DLD1 (cell line): Measurements from ENCODE around the gene CDC42EP5.

ENCODE experiments used
- in situ Hi-C: cut with HindIII; loops from 2 replicates; pipeline ENCODE4 v1.10.0; 2017; ENCODE audit warnings: low sequenced_read_pairs

CDC42EP5 gene

DNA sequence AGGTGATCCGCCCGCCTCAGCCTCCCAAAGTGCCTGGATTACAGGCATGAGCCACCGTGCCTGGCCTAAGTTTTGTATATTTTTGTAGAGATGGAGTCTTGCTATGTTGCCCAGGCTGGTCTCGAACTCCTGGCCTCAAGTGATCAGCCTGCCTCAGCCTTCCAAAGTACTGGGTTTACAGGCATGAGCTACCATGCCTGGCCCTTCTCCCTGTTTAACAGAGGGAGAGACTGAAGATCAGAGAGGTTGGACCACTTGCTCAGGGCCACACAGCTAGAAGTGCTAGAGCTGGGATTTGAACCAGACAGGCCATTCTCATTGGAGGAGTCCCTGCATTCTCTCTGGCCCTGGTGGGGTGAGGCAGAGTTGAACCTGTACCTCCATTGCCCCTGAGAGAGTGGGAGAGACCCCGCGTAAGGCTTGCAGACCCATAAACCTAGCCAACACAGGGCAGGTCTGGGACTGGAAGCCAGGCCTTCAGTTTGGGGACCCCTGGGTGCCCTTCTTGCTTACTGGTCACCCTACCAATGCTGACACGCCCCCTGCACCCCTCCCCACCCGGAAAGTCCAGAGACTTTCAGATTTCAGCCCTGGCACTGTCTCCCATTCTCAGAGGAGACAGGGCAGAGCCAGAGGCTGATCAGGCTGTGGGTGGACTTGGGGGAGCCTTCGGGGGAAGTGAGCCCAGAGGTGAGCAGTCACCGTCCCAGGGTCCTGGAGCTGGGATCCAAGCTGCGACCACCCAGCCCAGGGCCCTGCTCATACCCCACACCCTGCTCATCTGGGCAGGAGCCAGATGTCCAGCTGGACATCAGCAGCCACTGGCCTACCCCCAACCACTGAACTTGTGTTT is 44.5 kb downstream of the CDC42EP5 start:
- in situ Hi-C loops = no loop called here

DNA sequence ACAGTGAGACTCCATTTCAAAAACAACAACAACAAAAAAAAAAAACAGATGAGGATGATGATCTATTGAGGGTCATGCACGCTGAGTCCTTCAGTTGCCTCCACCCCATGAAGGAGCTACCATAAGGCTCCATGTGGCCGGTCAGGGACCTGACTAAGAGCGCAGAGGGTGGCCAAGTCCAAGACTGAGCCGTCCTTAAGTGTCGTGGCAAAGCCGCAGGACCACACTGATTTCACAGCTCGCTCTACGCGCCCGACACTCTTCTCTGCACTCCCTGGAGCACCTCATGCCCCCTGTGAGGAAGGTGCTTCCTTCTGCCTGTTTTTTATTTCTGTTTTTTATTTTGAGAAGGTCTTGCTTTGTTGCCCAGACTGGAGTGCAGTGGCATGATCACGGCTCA is 45.5 kb downstream of the CDC42EP5 start:
- in situ Hi-C loops = no loop called here

DNA sequence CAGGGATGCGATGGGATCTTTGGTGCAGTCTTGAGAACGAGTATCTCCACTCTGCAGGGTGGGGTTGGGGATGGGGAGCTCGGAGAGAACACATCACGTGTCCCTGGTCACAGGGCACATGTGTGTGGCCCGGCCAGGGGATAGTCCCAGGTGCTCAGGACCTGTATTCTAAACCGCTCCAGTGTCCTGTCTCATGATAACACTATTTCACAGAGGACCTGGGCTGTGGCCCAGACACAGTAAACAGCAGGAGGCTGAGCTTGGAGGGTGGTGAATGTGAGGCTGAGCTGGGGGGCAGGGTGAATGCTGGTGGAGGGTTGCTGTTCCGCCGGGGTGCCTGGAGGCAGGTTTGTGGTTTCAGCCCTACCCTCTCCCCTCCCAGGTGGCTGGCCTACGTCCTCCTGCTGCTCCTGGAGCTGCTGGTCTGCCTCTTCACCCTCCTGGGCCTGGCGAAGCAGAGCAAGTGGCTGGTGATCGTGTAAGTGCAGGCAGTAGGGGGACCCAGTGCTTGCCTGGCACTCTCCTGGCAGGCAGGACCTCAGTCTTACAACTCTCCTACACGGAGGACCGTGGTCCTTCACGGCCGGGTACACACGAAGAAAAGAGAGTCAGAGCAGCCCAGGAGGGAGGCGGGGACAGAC is 46.7 kb downstream of the CDC42EP5 start:
- in situ Hi-C loops = no loop called here

DNA sequence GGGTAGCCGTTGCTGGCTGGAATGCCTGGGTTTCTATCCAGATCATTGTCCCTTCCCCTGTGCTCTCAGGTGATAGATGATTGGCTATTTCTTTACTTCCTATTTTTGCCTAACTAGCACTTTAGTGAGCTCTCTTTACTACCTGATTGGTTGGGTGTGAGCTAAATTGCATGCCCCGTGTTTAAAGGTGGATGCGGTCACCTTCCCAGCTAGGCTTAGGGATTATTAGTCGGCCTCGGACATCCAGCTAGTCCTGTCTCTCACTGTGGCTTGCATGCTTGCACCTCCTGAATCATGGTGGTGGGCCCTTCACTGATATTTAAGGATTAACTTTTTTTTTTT is 47.7 kb downstream of the CDC42EP5 start:
- in situ Hi-C loops = no loop called here

DNA sequence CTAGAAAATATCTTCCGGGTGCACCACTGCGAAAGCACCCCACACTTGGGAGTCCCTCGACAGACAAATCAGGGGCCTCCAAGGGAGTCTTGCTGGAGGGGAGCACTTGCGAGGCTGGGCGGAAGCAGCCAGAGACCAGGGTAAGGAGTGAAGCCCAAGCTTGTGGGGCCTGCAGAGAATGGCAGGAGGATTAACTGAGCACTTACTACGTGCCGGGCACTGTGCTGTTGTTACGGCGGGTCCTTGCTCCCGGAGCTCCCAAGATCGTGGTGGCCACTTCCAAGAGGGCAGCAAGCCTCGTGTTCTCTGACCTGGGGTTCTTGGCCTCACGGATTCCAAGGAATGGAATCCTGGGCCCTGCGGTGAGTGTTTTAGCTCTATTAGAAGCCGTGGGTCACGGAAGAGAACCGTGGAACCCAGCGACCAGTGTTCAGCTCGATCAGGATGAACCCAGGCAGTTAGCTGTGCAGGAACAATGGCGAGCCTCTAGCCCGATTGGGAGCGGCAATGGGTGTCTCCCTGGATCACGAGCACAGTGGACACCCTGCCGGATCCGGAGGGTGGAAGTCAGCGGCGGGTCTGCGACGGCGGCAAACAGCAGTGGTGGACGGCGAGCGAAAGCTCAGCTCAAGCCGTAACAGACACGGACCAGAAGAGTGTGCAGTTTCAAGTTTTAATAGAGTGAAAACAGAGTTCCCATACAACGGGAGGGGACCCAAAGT is 48.3 kb downstream of the CDC42EP5 start:
- in situ Hi-C loops = no loop called here

DNA sequence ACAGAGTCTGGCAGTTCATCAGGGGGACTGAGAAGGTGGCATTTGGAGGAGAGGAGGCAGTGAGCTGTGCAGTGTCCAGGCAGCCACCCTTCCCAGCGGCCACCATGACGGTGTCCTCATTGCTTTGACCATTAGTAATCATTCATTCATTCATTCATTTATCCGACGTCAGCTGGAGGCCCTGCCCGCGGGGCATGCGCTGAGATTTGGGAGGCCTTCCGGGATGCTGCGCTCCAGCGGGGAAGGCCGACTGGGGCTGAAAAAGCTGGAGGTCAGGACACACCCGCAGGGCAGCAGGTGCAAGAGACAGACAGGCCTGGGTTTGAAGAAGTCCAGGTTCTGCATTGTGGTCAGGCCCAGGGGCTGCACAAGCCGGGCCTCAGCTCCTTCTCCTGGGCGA is 48.9 kb downstream of the CDC42EP5 start:
- in situ Hi-C loops = no loop called here

DNA sequence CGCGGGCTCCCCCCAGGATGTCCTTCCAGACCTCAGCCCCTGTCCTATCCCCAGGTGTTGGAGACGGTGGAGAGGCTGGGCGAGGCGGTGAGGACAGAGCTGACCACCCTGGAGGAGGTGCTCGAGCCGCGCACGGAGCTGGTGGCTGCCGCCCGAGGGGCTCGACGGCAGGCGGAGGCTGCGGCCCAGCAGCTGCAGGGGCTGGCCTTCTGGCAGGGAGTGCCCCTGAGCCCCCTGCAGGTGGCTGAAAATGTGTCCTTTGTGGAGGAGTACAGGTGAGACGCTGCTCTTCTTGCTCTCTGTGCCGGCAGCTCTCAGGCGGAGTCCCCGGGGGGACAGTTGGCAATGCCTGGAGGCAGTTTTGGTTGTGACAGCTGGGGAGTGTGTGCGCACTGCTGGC is 51.0 kb downstream of the CDC42EP5 start:
- in situ Hi-C loops = no loop called here

DNA sequence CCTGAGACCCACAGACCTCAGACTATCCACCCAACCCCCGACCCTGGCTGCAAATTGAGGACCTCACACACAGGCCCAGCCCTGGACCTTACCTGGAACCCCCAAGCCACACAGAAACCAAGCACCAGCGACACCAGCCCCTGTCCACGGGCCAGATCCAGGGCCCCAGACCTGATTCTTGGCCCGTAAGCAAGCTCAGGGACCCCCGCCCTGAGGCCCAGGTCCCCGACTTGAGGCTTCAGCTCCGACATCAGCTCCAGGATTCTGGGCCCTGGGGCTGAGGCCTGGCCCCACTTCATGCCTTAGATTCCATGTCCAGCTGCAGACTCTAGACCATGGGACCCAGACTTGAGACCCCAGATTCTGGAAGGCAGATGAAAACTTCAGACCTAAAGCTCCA is 51.6 kb downstream of the CDC42EP5 start:
- in situ Hi-C loops = no loop called here

DNA sequence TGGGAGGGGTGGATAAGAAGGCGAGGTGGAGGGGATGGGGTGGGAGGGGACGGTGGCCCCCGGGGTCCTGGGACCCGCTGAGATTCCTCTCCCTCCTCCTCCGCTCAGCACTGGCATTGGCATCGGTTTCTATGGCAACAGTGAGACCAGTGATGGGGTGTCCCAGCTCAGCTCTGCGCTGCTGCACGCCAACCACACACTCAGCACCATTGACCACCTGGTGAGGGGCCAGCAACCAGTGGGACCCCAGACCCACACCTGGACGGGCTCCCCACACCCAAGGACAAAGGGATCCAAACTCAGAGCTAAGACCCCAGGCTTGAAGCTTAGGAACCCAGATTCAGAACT is 52.0 kb downstream of the CDC42EP5 start:
- in situ Hi-C loops = no loop called here

DNA sequence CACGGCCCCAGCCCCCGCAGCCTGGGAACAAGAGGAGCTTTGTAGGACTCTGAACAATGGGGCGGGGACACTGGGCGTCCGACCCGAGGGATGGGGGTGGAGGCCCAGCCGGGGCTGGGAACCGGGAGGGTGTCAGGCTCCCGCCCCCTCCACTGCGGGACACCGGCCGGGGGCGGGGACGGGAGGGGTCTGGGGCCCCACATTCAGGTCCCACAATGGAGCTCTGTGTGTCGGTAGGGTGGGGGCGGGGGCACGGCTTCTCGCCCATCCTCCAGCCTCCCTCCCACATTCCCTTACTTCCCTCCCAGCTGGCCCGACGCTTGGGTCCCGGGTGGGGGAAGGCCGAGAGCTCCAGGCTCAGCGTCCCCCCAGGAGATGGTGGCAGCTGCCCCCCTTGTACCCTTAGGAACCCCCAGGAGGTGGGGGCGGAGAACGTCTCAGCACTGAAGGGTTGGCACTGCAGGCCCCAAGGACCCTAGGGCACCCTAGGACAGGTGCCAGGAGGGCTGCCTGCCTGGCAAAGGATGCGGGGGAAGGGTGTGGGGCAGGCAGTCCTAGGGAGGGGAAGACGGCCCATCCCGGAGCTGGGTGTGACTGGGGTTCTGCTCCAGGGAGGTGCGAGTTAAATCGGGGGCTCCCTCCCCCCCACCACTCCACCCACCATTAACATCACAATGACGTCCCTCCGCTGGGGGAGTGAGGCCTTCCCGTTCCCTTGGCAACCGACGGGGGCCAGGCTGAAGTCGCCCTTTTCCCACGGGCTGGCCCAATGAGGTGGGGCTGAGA is 52.5 kb downstream of the CDC42EP5 start:
- in situ Hi-C loops = no loop called here

DNA sequence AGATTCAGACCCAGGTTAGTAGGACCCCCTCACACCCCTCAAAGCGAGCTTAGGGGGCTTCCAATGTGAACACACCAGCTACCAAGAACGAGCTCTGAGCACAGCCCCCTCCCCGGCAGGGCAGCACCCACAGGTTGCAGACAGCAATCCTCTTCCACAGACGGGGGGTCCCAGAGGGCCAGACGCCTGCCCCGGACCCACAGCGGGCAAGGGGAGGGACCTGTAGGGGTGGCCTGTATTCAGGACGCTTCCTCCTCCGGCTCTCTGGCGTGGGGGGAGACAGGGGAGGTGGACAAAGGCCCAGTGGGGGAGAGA is 53.1 kb downstream of the CDC42EP5 start:
- in situ Hi-C loops = no loop called here

DNA sequence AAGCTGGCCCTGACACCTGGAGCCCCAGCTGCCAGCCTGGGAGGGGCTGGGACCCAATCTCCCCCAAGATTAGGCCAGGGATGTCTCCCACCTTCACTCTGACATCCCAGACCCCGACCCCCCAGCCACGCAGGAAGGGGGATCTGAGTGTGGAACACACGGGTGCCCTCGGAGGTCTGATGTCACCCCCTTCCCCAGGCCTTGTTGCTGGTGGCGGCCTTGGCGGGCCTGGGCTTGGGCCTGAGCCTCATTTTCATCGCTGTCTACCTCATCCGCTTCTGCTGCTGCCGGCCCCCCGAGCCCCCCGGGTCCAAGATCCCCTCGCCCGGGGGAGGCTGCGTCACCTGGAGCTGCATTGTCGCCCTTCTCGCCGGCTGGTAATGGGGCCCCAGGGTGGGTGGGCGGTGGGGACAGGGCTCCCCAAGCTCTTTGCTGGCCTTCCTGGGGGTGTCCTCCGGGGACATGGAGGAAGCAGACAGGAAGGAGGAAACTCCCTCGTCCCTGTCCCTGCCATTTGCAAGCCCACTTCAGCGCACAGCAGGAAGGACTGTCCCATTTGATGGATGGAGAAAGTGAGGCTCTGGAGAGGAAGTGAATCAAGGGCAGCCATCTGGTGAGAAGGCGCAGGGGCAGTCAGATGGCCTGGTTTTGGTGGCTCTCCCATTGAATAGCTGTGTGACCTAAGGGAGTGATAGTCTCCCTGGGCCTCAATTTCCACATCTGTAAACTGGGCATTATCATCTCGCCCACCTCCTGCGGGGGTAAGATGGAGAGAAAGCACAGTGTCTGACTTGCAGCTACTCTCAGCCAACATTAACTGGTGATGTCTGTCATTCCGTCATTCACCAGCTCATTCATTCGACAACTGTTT is 53.9 kb downstream of the CDC42EP5 start:
- in situ Hi-C loops = no loop called here

DNA sequence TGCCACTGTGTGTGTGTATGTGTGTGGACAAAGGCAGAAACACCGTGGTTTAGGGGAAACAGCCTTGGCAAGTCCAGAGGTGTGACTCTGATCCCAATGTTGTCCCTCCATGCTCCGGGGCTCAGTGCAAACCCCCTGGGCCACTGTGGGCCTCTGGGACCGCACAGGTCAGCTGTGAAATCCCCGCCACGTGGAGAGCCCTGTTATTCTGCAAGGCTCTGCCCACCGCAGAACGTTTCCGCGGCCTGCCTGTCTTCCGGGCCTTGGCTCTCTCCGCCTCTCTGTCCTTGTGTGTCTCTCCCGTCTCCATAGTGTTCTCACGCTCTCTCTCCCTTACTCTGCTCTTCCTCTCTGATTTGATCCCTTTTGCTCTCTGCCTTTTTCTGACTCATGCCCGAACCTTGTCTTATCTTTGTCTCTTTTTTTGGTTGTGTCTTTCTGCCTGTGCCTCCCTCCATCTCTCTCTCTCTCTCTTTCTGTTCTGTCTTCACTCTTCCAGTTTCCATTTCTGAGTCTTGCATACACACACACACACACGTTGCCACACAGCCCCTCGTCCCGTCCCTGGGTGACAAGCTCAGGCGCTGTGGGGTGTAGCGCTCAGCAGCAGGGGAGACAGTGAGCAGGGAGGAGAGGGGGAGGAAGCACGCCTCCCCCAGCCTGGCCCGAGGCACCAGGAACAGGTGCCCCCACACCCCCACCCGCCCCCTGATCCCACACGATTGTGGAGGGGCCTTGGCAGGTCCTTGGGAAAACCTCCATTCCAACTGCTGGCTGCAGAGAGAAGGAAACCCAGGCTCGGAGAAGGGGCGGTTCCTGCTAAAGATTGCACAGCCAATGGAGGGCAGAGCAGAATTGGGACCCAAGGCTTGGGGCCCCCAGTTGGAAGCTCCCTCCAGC is 54.8 kb downstream of the CDC42EP5 start:
- in situ Hi-C loops = no loop called here

DNA sequence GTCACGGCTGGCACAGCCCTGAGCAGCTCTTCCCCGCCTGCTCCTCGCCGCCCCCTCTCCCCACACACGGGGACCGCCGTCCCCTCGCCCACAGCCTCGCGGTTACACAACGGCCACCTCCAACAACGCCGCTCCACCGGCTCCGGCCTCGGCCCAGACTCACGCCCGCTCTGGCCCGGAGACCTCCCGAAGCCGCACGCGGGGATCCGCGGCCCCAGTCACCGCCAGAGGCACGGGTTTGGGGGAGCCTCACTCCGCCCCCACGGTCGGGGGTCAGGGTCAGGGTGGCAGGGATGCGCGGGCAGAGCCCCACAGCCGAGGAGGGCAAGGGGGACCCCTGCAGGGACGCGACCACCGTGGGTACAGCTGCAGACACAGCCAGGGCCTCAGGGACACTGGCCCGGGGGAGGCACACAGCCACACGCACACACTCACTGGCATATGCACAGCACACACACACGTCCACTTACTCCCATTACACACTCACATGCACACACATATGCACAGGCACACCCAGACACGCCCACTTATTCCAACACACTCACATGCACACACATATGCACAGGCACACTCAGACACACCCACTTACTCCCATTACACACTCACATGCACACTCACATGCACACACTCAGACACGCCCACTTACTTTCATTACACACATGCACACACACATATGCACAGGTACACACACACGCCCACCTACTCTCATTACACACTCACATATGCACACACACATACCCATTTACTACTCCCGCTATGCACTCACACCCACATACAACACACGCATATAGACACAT is 56.2 kb downstream of the CDC42EP5 start:
- in situ Hi-C loops = no loop called here

DNA sequence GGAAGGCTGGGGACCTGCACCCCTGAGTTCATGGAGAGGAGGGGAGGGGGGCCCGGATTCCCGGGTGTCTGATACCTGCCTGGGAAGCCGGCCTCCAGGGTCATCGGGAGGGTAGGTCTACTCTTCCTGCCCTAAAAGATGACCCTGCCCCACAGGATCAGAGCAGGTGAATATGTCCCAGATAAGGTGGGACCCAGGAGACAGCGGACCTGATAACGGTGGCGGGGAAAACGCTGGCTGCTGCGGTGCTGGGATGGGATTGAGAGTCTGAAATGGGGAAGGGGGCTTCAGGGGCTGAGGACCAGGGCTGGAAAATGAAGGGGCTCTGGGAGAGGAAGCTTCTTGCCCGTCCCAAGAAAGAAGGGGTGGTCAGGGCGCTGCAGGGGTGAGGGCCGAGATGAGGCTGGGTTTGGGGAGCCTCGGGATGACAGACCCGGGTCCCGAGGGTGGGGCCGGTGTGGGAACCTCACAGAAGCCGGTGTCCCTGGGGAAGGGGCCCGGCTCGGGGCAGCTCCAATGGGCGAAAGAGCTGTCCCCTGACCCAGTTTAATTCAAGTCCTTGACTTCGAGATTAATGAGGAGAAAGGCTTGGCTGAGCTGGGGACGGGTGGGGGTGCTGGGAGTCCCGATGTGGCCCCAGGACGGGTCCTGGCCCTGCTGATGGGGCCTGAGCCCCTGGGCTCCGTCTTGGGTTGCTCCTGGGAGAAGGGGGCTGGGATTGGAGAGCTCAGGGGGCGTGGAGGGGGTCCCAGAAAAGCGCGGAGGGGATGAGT is 57.0 kb downstream of the CDC42EP5 start:
- in situ Hi-C loops = no loop called here

DNA sequence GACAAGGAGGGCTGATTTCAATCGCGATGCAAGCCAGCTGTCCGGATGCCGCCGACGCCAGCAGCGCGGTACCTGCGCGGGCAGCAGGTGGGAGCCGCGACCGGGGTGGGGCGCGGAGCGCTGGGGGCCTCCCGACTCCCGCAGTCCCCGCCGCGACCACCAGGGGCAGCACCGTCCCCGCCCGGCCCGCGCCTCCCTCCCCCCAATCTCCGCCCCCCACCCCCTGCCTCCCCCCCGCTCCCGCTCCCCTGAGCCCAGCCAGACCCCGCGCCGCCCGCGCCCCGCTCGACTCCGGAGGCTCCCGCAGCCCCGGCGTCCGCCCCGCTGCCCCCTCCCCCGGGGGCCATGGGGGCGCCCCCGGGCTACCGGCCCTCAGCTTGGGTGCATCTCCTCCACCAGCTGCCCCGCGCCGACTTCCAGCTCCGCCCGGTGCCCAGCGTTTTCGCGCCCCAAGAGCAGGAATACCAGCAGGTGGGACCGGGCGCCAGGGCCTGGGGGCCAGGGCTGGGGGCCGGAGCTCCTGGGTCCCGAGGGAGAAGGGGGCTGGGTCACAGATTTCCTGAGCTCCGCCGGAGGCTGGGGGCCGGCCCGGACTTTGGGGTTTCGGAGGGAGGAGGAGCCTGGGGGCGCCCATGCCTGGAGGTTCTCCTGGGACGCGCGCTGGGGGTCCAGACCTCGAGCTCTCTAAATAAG is 57.7 kb downstream of the CDC42EP5 start, which contains the start of gene TTYH1:
TSS of gene TTYH1 (plus strand) at position 257 of the 693 bp plus-strand sequence. CDS start at position 346, 89 bp downstream.
- in situ Hi-C loops = no loop called here
